D341Med (cell line): ENCODE results near the gene ITGB5.

ENCODE experiments used
- DNase-seq: peaks from one replicate; pipeline ENCODE4 v3.0.0; 2012; ENCODE audit warnings: low spot score

ITGB5 gene

GRCh38 chr3:124860599-124860998 lies 26.6 kb downstream of the ITGB5 start:
- no peak for DNase-seq

DNA sequence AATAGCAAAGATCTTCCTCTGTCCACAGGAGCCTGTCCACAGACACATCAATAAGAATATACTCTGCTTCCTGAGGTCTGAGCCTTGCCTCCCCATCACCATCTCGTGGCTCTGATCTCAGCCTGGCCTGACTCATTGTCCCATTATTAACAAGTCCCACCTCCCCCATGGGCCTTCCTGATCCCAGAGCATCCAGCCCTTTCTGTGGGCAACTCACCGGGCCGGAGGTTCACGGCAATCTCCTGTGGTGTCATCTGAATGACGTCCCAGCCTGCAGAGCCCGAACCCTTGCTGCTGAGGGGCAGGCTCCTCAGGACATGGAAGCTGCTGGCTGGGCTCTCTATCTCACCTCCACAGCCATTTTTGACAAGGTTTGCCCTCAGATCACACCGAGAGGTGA lies 28.1 kb downstream of the ITGB5 start:
- DNase-seq = no peak

DNA sequence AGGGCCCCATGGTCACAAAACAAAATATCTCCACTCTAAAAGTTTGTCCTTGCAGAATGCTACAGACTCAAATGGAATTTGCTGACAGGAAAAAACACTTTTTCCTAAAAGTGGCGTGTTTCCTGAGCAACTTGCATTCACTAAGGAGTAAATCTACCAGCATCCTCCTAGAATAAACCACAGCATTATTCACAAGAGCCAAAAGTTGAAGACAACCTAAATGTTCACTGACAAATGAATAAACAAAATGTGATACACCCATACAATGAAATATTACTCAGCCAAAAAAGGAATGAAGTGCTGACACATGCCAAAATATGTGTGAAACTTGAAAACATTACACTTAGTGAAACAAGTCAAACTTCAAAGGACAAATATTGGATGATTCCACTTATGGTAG lies 28.9 kb downstream of the ITGB5 start:
- DNase-seq = no peak

DNA sequence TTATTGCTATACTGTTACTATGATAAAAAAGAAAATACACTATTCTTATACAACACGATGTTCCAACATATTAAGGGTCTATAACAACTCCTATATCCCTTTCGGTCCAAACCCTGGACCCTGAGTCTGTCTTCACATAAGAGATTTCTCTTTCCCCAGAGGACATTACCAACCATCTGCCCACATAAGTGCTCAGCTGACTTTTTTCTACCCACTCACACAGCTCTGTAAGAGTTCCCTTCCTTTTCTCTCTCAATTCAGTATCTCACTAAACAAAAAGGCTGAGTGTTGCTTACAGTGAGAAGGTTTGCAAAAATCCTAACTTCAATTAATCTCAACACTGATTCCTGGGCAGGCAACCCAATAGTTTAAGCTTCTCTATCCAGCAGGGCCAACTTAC lies 30.5 kb downstream of the ITGB5 start:
- no peak for DNase-seq

- no peak for DNase-seq
Measured at GRCh38 chr3:124854009-124854408, 33.2 kb downstream of the ITGB5 start.

- DNase-seq = no peak
Measured at GRCh38 chr3:124853446-124853845, 33.7 kb downstream of the ITGB5 start.

- no peak for DNase-seq
Measured at GRCh38 chr3:124851905-124852304, 35.3 kb downstream of the ITGB5 start.

GRCh38 chr3:124851136-124851535 lies 36.0 kb downstream of the ITGB5 start:
- no peak for DNase-seq

GRCh38 chr3:124850633-124851032 lies 36.5 kb downstream of the ITGB5 start:
- no peak for DNase-seq

DNA sequence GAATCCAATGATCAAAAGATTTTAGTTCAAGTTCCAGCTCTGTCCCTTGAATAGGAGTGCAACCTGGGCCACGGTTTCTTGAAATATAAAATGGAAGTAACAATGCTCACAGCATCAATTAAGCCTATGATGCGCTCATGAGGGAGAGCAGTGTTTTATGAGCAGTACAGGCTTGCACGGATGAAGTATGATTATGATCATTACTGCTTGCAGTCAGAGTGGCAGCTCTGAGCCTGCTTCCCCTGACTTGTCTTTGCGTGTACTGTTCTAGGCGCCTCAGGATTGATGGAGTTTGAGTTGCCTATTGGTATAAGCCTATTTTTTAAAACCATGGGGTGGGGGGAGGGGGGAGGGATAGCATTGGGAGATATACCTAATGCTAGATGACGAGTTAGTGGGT lies 37.0 kb downstream of the ITGB5 start:
- DNase-seq = no peak

- no peak for DNase-seq
Measured at GRCh38 chr3:124848300-124848699, 38.9 kb downstream of the ITGB5 start.

DNA sequence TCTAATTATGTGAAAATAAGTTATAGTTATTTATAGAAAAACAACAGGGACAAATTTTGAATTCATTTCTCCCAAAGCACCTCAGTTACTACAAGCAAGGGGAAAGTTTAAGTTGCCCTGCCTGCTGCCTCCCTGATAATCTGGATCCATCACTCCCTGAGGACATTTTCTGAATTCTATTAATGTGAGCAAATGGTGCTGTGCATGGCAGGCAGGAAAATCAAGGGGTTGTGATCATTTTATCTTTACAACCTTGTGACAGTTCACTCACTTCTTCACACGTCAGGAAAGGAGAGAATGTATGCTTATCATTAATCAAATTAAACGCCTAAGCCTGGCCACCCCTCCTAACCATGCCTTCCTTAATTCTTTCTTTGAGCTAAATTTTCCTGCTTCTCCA lies 39.3 kb downstream of the ITGB5 start:
- no peak for DNase-seq

DNA sequence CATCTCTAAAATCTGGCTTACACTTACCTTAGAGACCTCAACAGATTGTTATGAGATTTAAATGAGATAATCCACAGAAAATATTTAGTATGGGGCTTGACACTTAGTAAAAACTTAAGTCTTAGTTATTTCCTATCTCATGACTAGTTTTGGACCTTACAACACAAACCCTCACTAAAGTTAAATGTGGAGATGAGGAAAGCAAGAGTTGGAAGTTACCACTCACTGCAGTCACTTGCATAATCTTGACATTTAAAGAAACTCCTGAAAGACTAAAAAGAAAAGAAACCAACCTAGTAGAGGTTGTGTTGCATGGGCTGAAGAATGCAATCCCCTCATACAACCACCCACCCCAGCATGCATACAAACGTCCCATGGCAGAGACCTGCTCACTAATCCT lies 40.1 kb downstream of the ITGB5 start:
- no peak for DNase-seq

- no peak for DNase-seq
Measured at GRCh38 chr3:124846189-124846588, 41.0 kb downstream of the ITGB5 start.

- no peak for DNase-seq
Measured at GRCh38 chr3:124845406-124845805, 41.8 kb downstream of the ITGB5 start.

GRCh38 chr3:124843506-124844177 lies 43.5 kb downstream of the ITGB5 start:
- no peak for DNase-seq

GRCh38 chr3:124843047-124843446 lies 44.1 kb downstream of the ITGB5 start:
- no peak for DNase-seq

GRCh38 chr3:124841517-124841916 lies 45.6 kb downstream of the ITGB5 start:
- DNase-seq = no peak

GRCh38 chr3:124840331-124840730 lies 46.8 kb downstream of the ITGB5 start:
- DNase-seq = no peak

- no peak for DNase-seq
Measured at GRCh38 chr3:124839896-124840295, 47.3 kb downstream of the ITGB5 start.

GRCh38 chr3:124838963-124839362 lies 48.2 kb downstream of the ITGB5 start:
- no peak for DNase-seq

DNA sequence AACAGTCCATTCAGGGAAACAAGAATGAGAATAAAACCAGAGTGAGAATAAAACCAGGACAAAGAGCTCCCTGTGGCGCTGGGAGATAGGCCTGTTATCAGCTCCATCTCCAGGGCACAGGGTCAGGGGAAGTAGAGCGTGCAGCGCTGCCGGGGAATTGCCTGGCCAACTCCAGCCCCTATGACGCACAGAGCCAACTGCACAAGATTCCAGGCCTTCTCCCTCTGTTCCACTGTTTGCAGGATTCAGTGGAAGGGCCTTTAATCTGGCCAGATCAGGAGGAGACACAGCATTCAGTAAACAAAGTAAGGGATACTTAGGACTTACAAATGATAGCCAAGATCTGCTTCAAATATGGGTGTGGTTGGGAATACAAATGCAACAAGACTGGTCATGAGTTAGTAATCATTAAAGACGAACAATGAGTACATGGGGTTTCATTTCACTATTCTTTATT lies 49.4 kb downstream of the ITGB5 start:
- DNase-seq = no peak

GRCh38 chr3:124837065-124837464 lies 50.1 kb downstream of the ITGB5 start:
- DNase-seq = no peak

- DNase-seq = no peak
Measured at GRCh38 chr3:124836448-124836847, 50.7 kb downstream of the ITGB5 start.
